ENCODE results near the gene PRICKLE2. TPM values are rescaled to one million over a fixed set of nuclear protein-coding genes. Genes with fewer than 3 reads are reported as not detected.
A peak's percentile ranks its signal among the peaks of the same experiment; 100 is the strongest.

The PRICKLE2 gene
- total RNA-seq, 1 donor from 2014 or later: 7.7 TPM

GRCh38 chr3:64151342-64151871, 73.9 kb downstream of the PRICKLE2 start:
- ATAC-seq: no peak
- no peak for DNase-seq (ENCODE audit: missing footprints)
- intact Hi-C loops (cut with DNase I): loop anchor here (5.0 kb wide), 1 partner anchor 116 kb away; no protein-coding TSS in a partner anchor

GRCh38 chr3:64150623-64151207, 74.6 kb downstream of the PRICKLE2 start:
- intact Hi-C loops (cut with DNase I): loop anchor here (5.0 kb wide), 1 partner anchor 117 kb away; no protein-coding TSS in a partner anchor
- DNase-seq (ENCODE audit: missing footprints) (peak; percentile 81), ATAC-seq (peak; percentile 94)

- DNase-seq (ENCODE audit: missing footprints): no peak
- intact Hi-C loops (cut with DNase I): loop anchor here (5.0 kb wide), 2 partner anchors 72 to 117 kb away; no protein-coding TSS in a partner anchor
- ATAC-seq: no peak
Measured at GRCh38 chr3:64149886-64150285, 75.4 kb downstream of the PRICKLE2 start.

- DNase-seq (ENCODE audit: missing footprints): no peak
- intact Hi-C loops (cut with DNase I): loop anchor here (5.0 kb wide), 1 partner anchor 73 kb away; no protein-coding TSS in a partner anchor
- ATAC-seq: no peak
Measured at GRCh38 chr3:64148955-64149653, 76.2 kb downstream of the PRICKLE2 start.

GRCh38 chr3:64147211-64147610, 78.1 kb downstream of the PRICKLE2 start:
- intact Hi-C loops (cut with DNase I): loop anchor here (5.0 kb wide), 1 partner anchor 75 kb away; no protein-coding TSS in a partner anchor
- no peak for ATAC-seq
- peak; percentile 68 for DNase-seq (ENCODE audit: missing footprints)

- DNase-seq (ENCODE audit: missing footprints) (no peak), ATAC-seq (no peak)
- intact Hi-C loops (cut with DNase I): loop anchor here (5.0 kb wide), 1 partner anchor 77 kb away; no protein-coding TSS in a partner anchor
Measured at GRCh38 chr3:64145438-64145837, 79.8 kb downstream of the PRICKLE2 start.

GRCh38 chr3:64144241-64144900, 80.9 kb downstream of the PRICKLE2 start:
- ATAC-seq (no peak), DNase-seq (ENCODE audit: missing footprints) (no peak)
- intact Hi-C loops (cut with DNase I): no loop called here

GRCh38 chr3:64143409-64144130, 81.7 kb downstream of the PRICKLE2 start:
- no peak for ATAC-seq
- intact Hi-C loops (cut with DNase I): no loop called here
- DNase-seq (ENCODE audit: missing footprints): no peak

GRCh38 chr3:64141476-64141875, 83.8 kb downstream of the PRICKLE2 start:
- no peak for ATAC-seq
- DNase-seq (ENCODE audit: missing footprints): no peak
- intact Hi-C loops (cut with DNase I): no loop called here

GRCh38 chr3:64140651-64141050, 84.6 kb downstream of the PRICKLE2 start:
- intact Hi-C loops (cut with DNase I): no loop called here
- DNase-seq (ENCODE audit: missing footprints) (no peak), ATAC-seq (peak; percentile 17)

GRCh38 chr3:64138656-64139375, 86.5 kb downstream of the PRICKLE2 start:
- ATAC-seq (no peak), DNase-seq (ENCODE audit: missing footprints) (no peak)
- intact Hi-C loops (cut with DNase I): no loop called here

- DNase-seq (ENCODE audit: missing footprints) (no peak), ATAC-seq (no peak)
- intact Hi-C loops (cut with DNase I): no loop called here
Measured at GRCh38 chr3:64138046-64138445, 87.2 kb downstream of the PRICKLE2 start.

- DNase-seq (ENCODE audit: missing footprints) (no peak), ATAC-seq (no peak)
- intact Hi-C loops (cut with DNase I): no loop called here
Measured at GRCh38 chr3:64134882-64135281, 90.4 kb downstream of the PRICKLE2 start.

GRCh38 chr3:64133987-64134386, 91.3 kb downstream of the PRICKLE2 start:
- DNase-seq (ENCODE audit: missing footprints) (no peak), ATAC-seq (no peak)
- intact Hi-C loops (cut with DNase I): no loop called here

- intact Hi-C loops (cut with DNase I): no loop called here
- ATAC-seq: no peak
- no peak for DNase-seq (ENCODE audit: missing footprints)
Measured at GRCh38 chr3:64133272-64133671, 92.0 kb downstream of the PRICKLE2 start.

GRCh38 chr3:64131725-64132469, 93.4 kb downstream of the PRICKLE2 start:
- intact Hi-C loops (cut with DNase I): no loop called here
- DNase-seq (ENCODE audit: missing footprints) (no peak), ATAC-seq (no peak)

- intact Hi-C loops (cut with DNase I): no loop called here
- ATAC-seq (no peak), DNase-seq (ENCODE audit: missing footprints) (no peak)
Measured at GRCh38 chr3:64130436-64130835, 94.8 kb downstream of the PRICKLE2 start.

GRCh38 chr3:64129581-64129980, 95.7 kb downstream of the PRICKLE2 start:
- intact Hi-C loops (cut with DNase I): no loop called here
- DNase-seq (ENCODE audit: missing footprints) (no peak), ATAC-seq (no peak)

All from Right ventricle myocardium inferior (tissue), 1 donor.